Testis (tissue), 2 donors: ENCODE results near the gene MTCL3.

ENCODE experiments used
- CTCF ChIP-seq, 3 experiments: fragments of 450-650 bp in 2 of 3; fragments of 200-600 bp in 1 of 3; sonication (generic) in 1 of 3; IDR thresholded peaks; one replicate each; pipeline ENCODE4 v1.5.1; 2016 to 2019; ENCODE audit warnings: antibody characterized with exemption in 3 of 3, mild to moderate bottlenecking in 2 of 3, moderate library complexity in 1 of 3
- POLR2A ChIP-seq: fragments of 450-650 bp; IDR thresholded peaks from one replicate; pipeline ENCODE4 v1.6.1; 2017; ENCODE audit warnings: antibody characterized with exemption, mild to moderate bottlenecking, moderate library complexity

- no peak for TF ChIP-seq CTCF (IDR thresholded peaks at IDR 0.05)
- TF ChIP-seq POLR2A, result no peak
Observed at GRCh38 chr6:127517693-127518092, 1.4 kb downstream of the MTCL3 start.
